GM19025 (cell line): ENCODE results near the gene VCL.
A peak's percentile ranks its signal among the peaks of the same experiment; 100 is the strongest.

Source experiments
- ATAC-seq: cut with Tn5 transposase; IDR thresholded peaks from one replicate; pipeline ENCODE4 v1.9.1; 2021; ENCODE audit warnings: mild to moderate bottlenecking, low read depth, moderate library complexity; ENCODE audit not compliant: unreplicated experiment

VCL gene

GRCh38 chr10:74067373-74068352 lies 69.7 kb downstream of the VCL start:
- no peak for ATAC-seq

DNA sequence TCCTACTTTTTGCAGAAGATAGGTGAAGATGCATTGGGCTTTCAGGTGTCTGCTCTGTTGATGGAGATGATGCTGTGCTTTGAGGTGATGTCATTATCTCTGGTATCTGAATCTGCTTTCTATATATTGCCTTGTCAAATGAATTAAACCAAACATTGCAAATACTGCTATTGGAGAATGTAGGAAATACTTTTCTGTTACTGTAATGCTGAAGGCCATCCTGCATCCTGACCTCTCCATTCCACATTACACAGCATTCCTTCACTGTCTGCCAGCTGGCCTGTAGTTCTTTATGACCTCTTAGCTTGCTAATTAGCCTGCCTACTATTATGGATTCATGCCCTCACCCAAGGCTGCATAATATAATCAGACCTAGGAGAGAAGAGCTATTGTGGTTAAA lies 73.2 kb downstream of the VCL start:
- ATAC-seq, result no peak

DNA sequence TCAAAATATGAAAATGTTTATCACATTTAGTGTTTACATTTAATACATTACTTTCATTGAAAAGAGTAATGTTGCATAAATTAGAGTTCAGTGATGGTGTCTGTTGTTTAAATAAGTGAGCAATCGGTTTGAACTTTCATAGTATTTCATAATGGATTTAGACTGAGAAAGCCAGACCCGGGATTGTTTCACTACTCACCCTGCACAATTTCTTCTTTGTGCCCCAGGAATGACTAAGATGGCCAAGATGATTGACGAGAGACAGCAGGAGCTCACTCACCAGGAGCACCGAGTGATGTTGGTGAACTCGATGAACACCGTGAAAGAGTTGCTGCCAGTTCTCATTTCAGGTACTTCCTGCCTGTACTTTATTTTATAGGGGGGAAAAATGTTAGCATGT lies 74.6 kb downstream of the VCL start:
- no peak for ATAC-seq

DNA sequence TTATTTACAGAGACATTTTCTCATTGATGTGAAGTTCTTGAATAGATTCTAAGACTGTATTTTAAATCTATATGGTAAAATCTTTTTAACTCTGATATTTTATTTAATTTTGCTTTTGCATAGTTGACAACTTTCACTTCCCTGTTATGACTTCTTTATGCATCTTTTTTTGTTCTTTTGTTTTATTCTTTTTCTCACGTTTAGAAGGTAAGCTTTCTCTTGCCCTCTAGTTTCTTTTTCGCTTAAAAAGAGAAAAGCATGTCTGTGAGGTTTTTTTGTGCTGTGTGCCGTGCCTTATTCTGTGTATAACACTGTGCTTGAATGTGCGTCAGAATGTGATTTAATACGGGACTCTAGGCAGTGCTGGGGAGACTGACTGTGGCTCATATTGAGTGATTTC lies 78.0 kb downstream of the VCL start:
- ATAC-seq, result no peak

- no peak for ATAC-seq
These were observed 79.0 kb downstream of the VCL start for GRCh38 chr10:74076961-74077360.

DNA sequence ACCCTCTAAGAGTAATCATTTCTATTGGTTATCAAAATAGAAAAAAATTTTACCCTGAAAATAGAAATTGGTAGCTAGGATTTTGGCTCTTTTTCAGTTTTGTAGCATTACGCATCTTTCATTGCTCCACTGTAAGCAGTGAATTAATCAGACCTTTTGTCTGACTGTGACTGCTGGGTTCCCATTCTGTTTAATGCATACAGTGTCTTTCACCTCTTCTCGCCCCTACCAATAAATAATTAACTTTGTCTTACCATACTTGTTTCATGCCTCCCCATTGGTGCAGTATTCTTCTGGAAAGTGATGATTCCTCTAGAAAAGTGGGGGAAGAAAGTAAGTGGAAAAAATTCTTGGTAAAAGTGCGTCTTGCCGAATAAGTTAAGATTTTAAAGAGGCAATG lies 79.5 kb downstream of the VCL start:
- no peak for ATAC-seq

- peak; percentile 43 for ATAC-seq
These were observed 80.1 kb downstream of the VCL start for GRCh38 chr10:74078037-74078436.

DNA sequence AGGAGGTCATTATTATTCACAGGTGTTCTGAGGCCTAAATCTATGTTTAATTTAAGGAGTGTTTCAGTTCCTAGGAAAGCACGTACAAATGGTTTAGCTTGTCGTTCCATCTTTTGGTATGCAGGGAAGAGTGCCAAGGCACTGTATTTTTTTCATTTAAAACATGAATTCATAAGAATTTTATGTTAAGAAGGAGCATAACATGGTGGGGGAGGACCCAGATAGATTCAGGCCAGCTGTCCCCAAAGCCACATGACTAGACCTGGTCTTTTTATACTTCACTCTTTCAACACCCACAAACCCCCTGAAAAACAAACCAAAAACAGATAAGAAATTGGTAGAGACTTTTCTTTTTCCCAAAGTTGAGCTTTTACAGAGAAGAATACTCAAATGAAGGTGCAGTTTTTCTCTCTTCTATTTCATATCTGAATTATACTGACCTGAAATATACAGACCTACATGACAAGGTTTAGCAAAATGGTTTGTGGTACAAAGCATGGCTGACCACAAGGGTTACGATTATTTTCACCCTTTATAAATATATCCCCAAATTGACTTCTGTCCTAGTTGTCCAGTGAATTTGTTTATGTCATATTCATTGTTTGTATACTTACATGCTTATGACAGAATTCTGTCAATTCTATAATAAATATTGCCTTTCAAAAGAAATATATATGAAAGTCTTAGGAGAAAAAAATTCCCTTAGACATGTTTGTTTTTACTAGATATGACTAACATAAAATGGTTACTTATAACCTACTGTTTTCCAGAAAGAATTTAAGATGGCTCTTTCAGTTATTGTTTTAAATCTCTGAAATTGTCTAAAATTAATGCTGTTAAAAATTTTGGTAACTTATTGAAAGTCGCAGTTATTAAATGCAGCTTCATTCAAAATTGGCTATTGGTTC lies 81.4 kb downstream of the VCL start:
- no peak for ATAC-seq

DNA sequence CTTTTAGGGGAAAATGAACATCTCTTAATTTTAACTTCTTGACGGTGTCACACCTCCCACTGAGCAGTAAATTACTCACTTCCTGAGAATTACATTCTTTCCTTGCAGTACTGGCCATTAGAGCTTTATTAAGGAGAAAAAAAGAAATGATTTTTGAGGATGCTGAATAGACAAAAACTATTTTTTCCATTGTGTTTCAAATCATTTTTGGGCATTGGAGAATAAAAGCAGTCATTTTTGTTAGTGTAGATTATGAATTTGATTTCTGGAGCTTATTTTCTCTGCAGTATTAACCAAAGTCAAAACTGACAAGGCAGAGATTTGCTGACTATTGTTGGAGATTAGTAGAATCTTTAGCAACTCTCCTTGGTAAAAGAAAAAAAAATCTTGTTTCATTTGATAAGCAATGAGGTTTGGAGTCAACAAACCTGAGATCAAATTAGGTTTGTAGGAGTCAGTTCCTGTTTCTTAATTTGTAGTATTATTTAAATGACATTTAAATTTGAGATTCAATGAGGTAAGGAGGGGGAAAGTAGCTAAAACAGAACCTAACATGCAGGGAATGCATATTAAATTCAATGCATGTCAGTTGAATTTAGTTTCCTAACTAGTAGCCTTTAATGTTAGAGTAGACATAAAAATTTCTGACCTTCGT lies 82.1 kb downstream of the VCL start:
- no peak for ATAC-seq

- no peak for ATAC-seq
These were observed 83.4 kb downstream of the VCL start for GRCh38 chr10:74081192-74081803.

- no peak for ATAC-seq
These were observed 84.2 kb downstream of the VCL start for GRCh38 chr10:74081941-74082718.

DNA sequence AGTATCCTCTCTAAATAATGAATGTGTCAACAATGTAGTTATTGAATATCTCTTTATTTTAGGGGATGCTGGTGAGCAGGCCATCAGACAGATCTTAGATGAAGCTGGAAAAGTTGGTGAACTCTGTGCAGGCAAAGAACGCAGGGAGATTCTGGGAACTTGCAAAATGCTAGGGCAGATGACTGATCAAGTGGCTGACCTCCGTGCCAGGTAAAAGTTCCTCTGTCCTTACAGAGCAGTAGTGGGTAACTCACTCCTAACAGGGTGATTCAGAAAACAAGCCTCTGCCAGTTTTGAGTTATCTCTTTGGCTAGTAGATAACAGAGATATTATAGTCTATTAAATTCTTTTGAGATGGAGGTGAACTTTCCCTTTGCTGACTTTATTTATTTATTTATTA lies 85.4 kb downstream of the VCL start:
- no peak for ATAC-seq

DNA sequence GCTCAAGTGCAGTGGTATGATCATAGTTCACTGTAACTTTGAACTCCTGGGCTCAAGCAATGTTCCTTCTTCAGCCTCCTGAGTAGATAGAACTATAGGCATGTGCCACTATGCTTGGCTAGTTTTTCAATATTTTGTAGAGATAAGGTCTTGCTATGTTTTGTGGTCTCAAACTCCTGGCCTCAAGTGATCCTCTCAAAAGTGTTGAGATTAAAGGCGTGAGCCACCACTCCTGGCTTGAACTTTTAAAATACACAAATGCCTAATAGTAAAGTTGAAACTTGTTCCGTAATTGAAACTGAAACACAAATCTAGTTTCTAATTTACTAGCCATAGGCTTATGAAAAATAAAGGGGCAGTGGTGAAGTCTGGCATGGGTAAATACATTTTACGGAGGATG lies 87.0 kb downstream of the VCL start:
- ATAC-seq, result peak; percentile 70

DNA sequence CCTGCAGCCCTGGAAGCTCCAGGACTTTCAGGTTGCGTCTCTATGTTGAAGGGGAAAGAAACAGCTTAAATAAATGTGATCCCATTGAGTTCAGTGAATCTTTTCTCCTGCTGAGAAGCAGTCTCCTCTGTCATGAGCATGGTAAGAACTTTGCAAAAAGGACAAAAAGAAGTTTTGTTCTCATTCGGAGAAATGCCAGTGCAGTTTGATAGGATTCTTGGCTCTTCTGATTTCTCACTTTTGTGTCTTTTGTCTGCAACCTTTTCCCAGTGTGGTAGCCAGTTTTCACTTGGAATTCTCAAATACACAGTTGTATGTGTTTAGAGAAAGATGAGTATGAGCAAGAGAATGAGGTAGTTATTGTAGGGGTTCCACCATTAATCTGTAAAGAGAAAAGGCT lies 88.4 kb downstream of the VCL start:
- no peak for ATAC-seq

- no peak for ATAC-seq
These were observed 90.8 kb downstream of the VCL start for GRCh38 chr10:74088722-74089121.

- ATAC-seq, result no peak
These were observed 94.5 kb downstream of the VCL start for GRCh38 chr10:74092372-74092771.

GRCh38 chr10:74093530-74094164 lies 95.7 kb downstream of the VCL start:
- ATAC-seq, result no peak

- no peak for ATAC-seq
These were observed 96.3 kb downstream of the VCL start for GRCh38 chr10:74094231-74094630.

DNA sequence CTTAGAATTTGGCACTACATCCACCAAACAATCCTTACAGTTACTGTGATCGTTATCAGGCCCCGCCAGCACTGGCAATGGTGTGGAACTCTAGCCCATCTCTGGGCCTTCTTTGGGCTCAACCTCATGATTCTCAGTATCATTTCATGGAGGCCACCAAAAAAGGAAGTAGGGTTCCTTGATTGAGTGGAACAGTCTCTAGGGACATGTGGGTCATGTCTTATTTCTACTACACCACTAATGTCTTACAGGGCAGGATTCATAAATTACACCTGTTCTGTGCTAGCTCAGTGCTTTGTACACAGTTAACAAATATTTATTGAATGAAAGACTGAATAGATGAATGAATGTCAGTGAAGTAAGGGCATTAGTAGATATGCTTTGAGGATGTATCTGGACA lies 98.9 kb downstream of the VCL start:
- ATAC-seq, result peak; percentile 80
